HG02938 (cell line): ENCODE results near the gene RECQL5.
A peak's percentile ranks its signal among the peaks of the same experiment; 100 is the strongest.
"Not testable (repeated sequence)": the region's sequence is repeated elsewhere in the genome, so short reads cannot be mapped to it uniquely, and the experiment has no call there.

Source experiments
- ATAC-seq: cut with Tn5 transposase; IDR thresholded peaks from one replicate; pipeline ENCODE4 v1.9.1; 2021; ENCODE audit warnings: mild to moderate bottlenecking, moderate library complexity; ENCODE audit not compliant: unreplicated experiment

The RECQL5 gene

DNA sequence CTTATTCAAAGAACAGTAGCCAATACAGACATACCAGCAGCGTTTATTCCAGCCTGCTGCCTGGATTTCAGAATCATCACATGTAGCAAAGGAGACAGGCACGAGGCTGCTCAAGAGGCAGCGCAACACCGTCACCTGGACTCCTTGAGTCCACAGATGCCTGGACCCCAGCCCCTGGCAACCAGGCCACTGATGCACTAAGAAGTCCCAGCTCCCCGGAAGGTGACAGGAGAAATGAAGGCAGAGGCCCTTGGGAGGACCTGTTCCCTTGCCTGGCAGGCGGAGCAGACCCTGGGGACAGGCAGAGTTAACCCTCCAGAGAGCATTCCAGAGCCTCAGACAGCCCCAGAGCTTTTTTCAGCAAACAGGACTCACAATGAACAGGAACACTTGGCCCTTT, 17.3 kb downstream of the RECQL5 start:
- ATAC-seq, result no peak

DNA sequence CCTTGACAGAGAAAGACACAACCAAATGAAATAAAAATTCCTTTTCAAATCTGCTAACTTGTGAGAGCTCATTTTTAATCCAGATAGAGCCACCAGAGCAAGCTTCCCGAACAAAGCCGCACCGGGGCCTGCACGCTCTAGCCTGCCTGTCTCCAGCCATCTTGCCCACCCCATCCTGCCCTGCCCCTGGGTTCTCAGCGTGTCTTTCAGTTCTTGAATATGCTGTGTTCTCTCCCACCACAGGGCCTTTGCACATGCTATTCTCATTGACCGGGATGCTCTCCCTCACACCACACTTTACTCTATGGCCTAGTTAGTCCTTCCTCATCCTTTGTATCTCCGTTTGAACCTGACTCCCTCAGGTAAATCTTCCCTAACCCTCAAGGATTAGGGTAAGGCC, 19.0 kb downstream of the RECQL5 start:
- ATAC-seq, result no peak

DNA sequence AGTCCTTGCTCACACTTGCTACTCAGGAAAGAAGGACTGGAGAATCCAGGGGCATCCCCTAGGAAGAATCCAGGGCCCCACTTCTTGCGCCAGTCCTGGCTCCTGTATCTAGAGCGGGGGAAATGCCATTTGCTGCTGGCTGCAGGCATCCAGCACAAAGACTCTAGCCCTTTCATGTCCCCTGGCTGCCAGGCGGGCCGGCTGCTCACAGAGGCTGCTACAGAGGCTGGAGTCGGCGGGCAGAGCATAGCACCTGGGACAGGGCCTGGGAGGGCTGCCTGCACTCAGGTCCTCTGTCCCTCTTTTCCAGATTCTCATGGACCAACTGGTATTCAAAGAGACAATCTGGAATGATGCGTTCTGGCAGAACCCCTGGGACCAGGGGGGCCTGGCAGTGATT, 19.9 kb downstream of the RECQL5 start:
- no peak for ATAC-seq

- ATAC-seq, result no peak
Observed at GRCh38 chr17:75646638-75646992, 20.3 kb downstream of the RECQL5 start.

DNA sequence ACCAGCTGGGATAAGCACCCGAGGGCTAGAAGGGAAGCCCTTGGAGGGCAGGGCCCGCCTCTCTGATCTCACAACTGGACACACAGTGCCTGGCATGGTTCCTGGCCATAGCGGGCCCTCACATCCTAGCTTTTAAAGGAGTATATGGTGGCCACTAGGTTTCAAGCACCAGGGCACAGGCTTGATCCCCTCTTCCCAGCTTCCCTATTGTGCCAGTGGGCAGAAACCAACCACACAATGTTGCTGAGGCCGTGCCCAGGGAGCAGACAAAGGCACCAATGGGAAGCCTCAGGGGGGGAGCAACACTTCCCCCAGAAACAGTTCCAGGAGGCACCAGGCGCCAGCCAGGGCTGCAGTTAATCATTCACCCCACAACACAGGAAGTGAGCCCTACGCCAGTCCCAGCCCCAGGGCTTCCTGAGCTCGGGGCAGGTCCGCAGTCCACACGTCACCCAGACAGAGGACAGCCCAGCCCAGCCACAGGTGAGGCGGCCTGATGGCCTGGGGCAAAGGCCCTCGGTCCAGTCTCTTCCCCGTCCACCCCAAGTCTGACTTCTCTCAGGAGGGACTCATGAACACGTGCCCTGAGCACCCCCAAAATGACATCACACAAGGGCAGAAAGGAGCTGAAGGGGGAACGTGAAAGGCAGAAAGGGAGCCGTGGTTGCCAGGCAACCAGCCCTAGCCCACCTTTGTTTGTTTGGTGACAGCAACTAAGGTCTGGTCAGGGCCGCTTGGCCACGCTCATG, 20.9 kb downstream of the RECQL5 start:
- ATAC-seq, result peak; percentile 70

DNA sequence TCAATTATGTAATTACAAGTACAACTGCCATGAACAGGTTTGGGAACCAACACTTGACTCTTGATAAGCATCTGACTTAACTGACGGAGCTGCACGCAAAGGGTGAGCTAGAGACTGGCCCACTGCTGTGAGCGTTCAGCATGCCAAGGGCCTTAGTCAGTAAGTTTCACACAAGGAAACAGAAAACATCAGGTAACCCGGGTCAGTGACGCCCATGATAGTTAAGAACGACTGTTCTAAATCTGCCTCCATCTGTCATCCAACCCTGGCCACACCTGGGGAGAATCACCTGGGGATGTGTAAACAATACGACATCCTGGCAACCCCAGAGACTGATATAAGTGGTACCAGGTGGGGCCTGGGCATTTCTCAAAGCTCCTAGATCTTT, 21.5 kb downstream of the RECQL5 start:
- no peak for ATAC-seq

GRCh38 chr17:75643643-75644017, 23.3 kb downstream of the RECQL5 start:
- no peak for ATAC-seq

GRCh38 chr17:75642784-75643642, 23.9 kb downstream of the RECQL5 start:
- no peak for ATAC-seq

GRCh38 chr17:75642182-75642783, 24.7 kb downstream of the RECQL5 start:
- no peak for ATAC-seq

GRCh38 chr17:75641343-75641742, 25.6 kb downstream of the RECQL5 start:
- no peak for ATAC-seq

DNA sequence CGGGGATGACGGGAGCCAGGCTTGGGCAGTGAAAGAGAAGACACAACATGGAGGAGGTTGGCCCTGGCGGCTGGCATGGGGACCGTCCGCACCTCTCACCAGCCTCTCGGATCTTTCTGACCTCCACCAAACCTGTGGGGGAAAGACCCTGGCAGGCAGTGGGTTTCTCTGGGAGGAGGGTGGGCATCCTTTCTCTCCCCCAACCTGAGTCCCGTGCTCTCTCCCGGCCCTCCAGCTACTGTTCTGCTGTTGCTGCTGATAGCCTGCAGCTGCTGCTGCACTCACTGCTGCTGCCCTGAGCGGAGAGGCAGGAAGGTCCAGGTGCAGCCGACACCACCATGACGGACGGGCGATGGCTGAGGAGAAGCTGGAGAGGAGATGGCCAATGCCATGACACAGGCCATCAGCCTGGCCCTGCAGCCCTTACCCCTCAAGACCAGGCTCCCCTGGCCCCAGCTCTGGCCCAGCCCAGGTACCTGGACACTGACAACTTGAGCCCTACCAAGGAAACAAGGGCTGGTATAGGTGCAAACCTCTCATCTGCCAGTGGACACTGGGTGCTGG, 26.3 kb downstream of the RECQL5 start:
- ATAC-seq, result no peak

DNA sequence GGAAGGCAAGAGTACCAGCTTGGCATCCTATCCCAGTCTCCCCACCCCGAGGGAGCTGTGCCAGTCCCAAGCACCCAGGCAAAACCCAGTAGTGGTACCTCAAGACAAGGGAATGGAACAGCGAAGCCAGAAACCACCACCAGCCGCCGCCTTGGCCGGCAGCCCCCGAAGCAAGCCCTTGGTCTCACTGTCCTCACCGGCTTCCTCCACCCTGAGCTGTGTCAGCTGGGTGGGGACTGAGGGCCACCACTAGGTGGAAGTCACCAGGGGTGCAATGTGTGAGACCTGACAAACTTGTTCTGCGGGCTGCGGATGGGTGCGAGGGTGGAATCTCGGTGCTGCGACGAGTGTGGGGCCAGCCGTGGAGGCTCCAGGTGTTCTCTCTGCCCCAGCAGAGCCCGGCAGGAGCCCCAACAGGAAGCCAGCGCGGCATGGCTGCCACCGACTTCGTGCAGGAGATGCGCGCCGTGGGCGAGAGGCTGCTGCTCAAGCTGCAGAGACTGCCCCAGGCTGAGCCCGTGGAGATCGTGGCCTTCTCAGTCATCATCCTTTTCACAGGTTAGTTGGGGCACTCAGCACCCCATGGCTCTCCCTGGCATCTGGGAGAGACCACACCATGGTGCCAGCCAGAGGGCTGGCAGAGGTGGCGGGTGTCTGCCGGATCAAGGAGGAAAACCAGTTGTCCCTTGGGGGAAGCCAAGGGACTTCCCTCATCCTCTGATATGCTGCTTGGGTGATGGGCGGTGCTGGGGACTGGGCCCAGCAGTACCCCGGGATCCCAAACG, 27.0 kb downstream of the RECQL5 start:
- ATAC-seq, result no peak

- no peak for ATAC-seq
Observed at GRCh38 chr17:75639327-75639726, 27.6 kb downstream of the RECQL5 start.

GRCh38 chr17:75638893-75639292, 28.1 kb downstream of the RECQL5 start:
- ATAC-seq, result no peak

- ATAC-seq, result not testable (repeated sequence)
Observed at GRCh38 chr17:75638039-75638438, 28.9 kb downstream of the RECQL5 start.

DNA sequence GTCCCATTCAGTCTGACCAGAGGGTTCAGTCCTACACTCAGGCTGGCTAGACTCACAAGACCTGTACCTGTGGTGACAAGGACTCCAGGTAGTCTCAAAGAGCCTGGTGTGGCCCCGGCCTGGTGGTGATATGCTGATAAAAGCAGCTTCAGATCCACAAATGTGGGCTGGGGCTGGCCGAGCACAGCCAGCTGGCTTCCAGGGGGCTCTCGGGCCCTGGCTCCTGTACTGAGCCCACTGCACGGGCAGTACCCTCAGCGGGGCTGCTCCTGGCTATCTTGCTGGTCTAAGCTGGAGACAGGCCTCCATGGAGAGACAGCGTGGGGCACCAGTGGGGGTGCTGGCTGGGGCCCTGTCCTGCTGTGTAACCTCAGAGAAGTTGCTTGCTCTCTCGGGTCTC, 29.4 kb downstream of the RECQL5 start:
- no peak for ATAC-seq

DNA sequence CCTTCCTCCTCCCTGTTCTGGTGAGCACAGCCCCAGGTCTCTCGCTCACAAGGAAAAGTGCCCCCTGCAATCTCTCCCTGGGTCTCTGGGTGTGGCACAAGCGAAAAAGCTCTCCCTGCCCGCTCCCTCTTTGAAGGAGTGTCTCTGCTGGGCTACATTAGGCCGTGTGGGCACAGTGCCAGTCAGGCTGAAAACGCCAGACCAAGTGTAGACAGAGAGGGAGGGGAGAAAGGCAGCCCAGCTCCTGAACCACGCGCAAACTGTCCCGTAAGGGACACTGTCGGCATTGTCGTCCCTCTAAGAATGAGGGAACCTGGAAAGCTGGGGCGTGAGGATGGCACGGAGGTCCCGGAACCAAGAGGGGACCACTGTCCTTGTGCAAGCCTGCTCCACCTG, 29.8 kb downstream of the RECQL5 start:
- no peak for ATAC-seq

GRCh38 chr17:75636381-75637142, 30.4 kb downstream of the RECQL5 start:
- ATAC-seq, result no peak

DNA sequence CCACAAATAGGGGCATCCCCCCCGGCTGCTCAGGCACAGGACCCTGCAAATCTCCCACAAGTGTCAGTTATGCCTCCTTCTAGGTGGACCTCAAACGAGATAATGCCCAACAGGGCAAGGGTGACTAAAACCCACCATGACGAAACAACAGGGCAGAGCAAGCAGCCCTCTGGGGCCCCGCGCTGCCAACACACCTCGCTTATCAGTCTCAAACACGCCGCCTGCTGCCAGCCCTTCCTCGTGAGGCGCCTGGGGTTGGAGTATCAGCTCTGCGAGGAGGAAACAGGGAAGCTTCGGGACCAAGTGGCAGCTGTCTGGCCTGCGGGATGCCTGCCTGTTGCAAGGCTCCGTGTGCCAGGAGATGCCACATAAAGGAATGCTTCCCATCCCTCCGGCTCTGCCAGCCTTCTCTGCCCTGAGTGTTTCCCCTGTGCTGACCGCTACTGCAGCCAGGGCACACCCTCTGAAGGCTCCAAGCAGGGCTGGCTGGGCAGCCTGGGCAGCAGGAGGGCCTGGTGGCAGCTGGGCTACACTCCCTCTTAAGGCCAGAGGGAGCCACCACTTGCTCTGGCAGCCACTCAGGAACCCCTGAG, 31.2 kb downstream of the RECQL5 start:
- ATAC-seq, result no peak
